Mucosa of stomach (tissue), 1 donor: ENCODE data around the gene MMP23B.

Experiments
- H3K27me3 ChIP-seq: one replicate; pipeline ENCODE4 v1.7.0; 2013; ENCODE audit warnings: mild to moderate bottlenecking, low read length; ENCODE audit not compliant: control insufficient read depth, insufficient read depth
- H3K36me3 ChIP-seq: one replicate; pipeline ENCODE4 v1.7.0; 2013; ENCODE audit warnings: low read length; ENCODE audit not compliant: control insufficient read depth, insufficient read depth
- H3K4me1 ChIP-seq: one replicate; pipeline ENCODE4 v1.7.0; 2013; ENCODE audit warnings: mild to moderate bottlenecking, low read length; ENCODE audit not compliant: control insufficient read depth, insufficient read depth
- H3K4me3 ChIP-seq: one replicate; pipeline ENCODE4 v1.7.0; 2013; ENCODE audit warnings: low read length
- H3K9ac ChIP-seq: one replicate; pipeline ENCODE4 v1.7.0; 2013; ENCODE audit warnings: mild to moderate bottlenecking, low read length, moderate library complexity
- H3K9me3 ChIP-seq: one replicate; pipeline ENCODE4 v1.7.0; 2013; ENCODE audit warnings: mild to moderate bottlenecking, low read length, moderate library complexity; ENCODE audit not compliant: control insufficient read depth
- donor health status: Pancreatic carcinoma.

The MMP23B gene

DNA sequence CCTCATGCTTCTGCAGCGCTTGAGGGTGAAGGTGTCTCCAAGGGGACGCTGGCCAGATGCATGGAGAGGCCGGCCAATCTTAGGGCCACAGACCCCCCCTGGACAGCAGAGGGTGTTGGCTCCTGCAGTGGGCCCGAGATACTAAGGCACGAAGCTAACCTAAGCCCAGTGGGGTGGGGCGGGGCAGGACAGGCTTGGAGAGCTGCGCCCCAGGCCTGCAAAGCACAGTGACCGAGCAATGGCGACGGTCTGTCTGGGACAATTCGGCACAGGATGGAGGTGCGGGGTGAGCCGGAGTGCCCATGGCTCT is 33.3 kb upstream of the MMP23B start:
- Histone ChIP-seq H3K4me1 (peaks cover 7% of the 10 kb centered on the region), H3K9me3 (no peaks in the 10 kb centered on the region), H3K36me3 (no peaks in the 10 kb centered on the region), H3K4me3 (no peak overlapping the region), H3K27me3 (peaks cover 56% of the 10 kb centered on the region), H3K9ac (no peak overlapping the region)

DNA sequence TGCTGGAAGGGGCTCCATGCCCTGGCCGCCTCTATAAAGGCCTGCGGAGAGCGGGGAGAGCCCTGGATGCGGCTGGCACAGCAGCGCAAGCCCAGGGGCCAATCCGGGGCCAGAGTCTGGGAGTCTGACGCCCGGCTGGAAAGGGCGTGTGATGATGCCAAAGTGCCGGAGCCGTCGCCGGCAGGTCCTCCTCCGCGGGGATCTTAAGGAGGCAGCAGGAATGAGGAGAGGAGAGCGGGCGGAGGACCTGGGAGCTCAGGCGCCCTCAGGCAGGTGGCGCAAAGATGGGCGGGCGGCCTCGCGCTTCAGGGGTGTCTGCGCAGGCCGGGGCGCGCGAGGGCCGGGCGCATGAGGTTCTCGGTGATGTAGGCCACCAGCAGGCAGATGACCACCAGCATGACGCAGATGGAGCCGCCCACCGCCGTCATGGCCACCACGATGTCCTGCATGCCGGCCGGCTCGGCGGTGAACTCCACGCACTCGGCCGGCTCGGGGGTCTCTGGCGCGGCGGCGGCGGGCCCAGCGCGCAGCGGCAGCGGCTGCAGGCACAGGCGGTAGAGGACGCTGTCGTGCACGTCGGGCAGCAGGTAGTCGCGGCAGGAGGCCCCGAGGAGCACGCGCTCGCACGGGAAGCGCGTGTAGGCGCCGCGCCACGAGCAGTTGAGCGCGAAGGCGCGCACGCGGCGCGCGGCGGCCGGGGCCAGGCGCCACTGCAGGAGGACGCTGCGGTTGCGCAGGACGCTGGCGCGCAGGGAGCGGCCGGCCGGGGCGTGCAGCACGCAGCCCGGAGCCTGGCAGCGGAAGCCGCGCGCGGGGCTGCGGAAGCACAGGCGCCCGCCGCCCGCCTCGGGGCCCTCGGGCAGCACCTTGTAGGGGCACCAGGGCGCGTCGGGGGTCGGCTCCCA is 32.7 kb upstream of the MMP23B start:
- H3K9ac ChIP-seq = no peak overlapping the region
- peaks cover 56% of the 10 kb centered on the region for H3K27me3 ChIP-seq
- H3K9me3 ChIP-seq = no peaks in the 10 kb centered on the region
- H3K4me3 ChIP-seq = no peak overlapping the region
- peaks cover 7% of the 10 kb centered on the region for H3K4me1 ChIP-seq
- H3K36me3 ChIP-seq = no peaks in the 10 kb centered on the region

DNA sequence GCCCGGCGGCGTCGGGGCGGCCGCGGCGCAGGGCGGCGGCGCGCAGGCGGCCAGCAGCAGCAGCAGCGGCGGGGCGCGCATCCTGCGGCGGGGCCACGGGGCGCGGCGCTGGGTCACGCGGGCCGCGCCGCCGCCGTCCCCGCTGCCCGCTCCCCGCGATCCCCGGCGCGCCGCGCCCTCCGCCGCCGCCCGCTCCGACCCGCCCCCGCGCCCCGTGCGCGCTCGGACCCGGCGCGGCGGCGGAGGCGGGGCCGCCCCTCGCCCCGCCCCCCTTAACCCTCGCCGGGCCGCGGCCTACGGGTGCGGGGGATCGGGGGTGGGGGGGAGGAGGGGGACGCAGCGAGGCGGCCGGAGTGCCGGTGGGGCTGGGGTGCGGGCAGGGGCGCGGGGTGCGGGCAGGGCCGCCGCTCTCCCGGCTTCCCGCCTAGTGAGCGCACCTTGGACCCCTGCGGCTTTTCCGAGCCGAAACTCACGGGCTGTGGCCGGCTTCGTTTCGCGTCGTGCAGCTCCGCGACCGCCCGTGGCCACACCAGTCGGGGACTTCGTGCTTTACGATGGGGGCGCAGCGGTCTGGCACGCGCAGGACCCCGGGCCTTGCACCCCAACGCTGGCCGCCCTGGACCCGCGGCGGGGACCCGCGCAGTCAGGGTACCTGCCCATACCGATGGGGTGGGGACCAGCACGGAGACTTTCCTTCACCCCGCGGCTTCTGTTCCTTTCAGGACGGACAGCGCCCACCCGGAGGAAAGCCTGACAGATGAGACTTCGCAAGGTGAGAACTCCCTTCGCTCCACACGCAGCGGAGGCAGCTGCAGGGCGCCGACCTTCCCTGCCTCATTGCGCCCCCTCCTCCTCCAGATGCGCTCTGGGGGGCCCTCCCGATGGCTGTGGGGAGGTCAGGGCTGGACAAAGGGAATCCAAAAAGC is 31.8 kb upstream of the MMP23B start, which contains the start of gene FNDC10:
FNDC10 (minus strand) TSS at position 201 of the 926 bp plus-strand sequence; CDS start at position 81, 120 bp downstream.
- no peaks in the 10 kb centered on the region for H3K36me3 ChIP-seq
- H3K9ac ChIP-seq = no peak within 1 kb of the TSS
- no peaks in the 10 kb centered on the region for H3K9me3 ChIP-seq
- H3K4me1 ChIP-seq = peaks cover 7% of the 10 kb centered on the region
- no peak within 1 kb of the TSS for H3K4me3 ChIP-seq
- H3K27me3 ChIP-seq = peaks cover 48% of the 10 kb centered on the region

- H3K4me1 ChIP-seq = peaks cover 7% of the 10 kb centered on the region
- no peak overlapping the region for H3K9ac ChIP-seq
- H3K36me3 ChIP-seq = no peaks in the 10 kb centered on the region
- peaks cover 47% of the 10 kb centered on the region for H3K27me3 ChIP-seq
- no peaks in the 10 kb centered on the region for H3K9me3 ChIP-seq
- no peak overlapping the region for H3K4me3 ChIP-seq
Observed at GRCh38 chr1:1600861-1601563, 31.0 kb upstream of the MMP23B start.

GRCh38 chr1:1601564-1602303 is 30.2 kb upstream of the MMP23B start:
- Histone ChIP-seq H3K27me3 (peaks cover 40% of the 10 kb centered on the region), H3K4me1 (peaks cover 7% of the 10 kb centered on the region), H3K9ac (no peak overlapping the region), H3K36me3 (no peaks in the 10 kb centered on the region), H3K9me3 (no peaks in the 10 kb centered on the region), H3K4me3 (no peak overlapping the region)

DNA sequence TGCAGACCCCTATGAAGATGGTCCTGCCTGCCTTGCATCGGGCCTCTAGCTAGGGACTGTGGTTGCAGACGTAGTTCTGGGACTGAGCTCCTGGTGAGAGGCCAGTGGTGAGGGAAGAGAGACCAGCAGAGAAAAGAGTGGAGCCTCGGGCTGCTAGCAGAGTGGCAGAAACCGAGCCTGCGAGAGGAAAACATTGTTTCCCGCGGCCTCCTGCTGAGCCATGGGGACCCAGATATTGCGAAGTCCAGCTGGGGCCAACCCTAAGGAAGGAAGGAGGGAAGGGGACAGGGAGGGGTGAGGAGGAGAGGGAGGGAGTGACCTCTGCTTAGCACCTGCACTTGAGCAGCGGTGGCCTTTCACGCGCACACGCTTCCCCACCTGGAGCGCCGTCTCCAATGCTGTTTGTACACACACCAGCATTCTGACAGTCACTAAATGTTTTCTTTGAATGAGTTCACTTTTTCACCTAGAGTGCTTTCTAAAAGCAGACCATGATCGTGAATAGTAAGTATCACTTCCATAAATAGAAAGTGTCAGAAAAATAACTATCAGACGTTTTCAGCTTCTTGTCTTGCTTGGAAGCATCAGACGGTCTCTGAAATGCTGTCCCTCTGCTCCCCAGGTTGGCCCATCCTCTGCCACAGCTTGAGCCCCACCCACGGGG is 29.5 kb upstream of the MMP23B start:
- H3K9ac ChIP-seq = no peak overlapping the region
- H3K9me3 ChIP-seq = no peaks in the 10 kb centered on the region
- H3K36me3 ChIP-seq = no peaks in the 10 kb centered on the region
- H3K4me1 ChIP-seq = peaks cover 6% of the 10 kb centered on the region
- H3K4me3 ChIP-seq = no peak overlapping the region
- H3K27me3 ChIP-seq = peaks cover 36% of the 10 kb centered on the region

DNA sequence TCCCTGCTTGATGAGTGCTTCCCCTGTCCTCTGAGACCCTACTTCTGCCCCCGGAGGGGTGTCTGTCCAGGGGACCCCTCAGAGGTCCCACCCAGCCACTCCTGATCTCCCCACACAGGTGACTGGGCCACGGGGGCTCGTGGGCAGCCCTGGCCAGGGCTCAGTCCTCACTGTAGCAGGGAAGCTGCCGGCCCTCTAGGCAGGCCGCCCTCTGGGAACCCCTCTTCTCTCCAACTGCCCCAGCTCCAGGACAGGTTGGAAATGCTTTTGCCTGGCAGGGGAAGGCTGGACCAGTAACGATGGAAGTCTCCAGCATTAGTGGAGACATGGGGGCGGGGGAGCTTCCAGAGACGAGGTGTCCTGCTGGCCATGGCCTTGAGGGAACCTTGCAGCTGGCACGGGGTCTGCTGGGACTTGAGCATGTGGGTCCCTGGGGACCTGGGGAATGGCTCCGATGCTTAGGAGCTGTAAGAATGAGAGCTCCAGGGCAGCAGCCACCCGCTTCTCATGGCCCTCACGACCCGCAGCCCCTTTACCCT is 28.9 kb upstream of the MMP23B start:
- Histone ChIP-seq H3K9ac (no peak overlapping the region), H3K27me3 (peaks cover 31% of the 10 kb centered on the region), H3K4me3 (no peak overlapping the region), H3K4me1 (peaks cover 4% of the 10 kb centered on the region), H3K9me3 (no peaks in the 10 kb centered on the region), H3K36me3 (no peaks in the 10 kb centered on the region)

DNA sequence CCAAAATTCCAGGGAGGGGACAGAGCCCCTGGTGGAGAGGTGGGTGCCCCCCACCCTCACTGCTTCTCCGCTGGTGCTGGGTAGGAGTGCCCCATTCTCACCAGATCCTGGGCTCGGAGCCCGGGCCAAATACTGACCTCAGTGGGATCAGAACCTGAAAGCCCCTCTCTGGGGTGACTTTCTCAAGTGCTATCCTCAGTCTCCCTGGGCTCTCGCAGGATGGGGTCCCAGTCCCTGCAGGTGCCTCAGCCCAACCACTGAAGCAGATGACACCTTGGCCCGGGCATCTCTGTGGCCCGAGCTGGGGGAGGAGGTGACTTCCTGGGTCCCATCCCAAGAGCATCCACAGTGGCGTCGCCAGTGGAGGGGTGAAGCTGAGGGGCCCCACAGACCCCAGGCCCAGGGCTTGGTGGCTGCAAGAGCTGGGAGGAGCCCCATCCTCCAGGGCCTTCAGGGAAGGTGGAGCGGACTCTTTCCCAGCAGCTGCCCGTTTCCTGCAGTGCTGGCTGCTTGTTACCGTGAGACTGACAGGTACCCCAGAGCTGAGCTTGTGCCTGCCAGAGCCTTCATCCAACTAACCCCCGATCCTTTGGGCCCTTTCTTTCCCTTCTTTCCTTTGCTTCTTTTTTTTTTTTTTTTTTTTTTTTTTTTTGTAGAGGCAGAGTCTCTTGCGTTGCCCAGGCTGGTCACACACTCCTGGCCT is 28.2 kb upstream of the MMP23B start:
- Histone ChIP-seq H3K27me3 (peaks cover 24% of the 10 kb centered on the region), H3K9ac (no peak overlapping the region), H3K4me1 (peaks cover 4% of the 10 kb centered on the region), H3K4me3 (no peak overlapping the region), H3K36me3 (no peaks in the 10 kb centered on the region), H3K9me3 (no peaks in the 10 kb centered on the region)

- no peaks in the 10 kb centered on the region for H3K36me3 ChIP-seq
- no peak overlapping the region for H3K9ac ChIP-seq
- no peaks in the 10 kb centered on the region for H3K4me1 ChIP-seq
- H3K4me3 ChIP-seq = no peak overlapping the region
- no peaks in the 10 kb centered on the region for H3K9me3 ChIP-seq
- peaks cover 18% of the 10 kb centered on the region for H3K27me3 ChIP-seq
Observed at GRCh38 chr1:1604374-1605033, 27.5 kb upstream of the MMP23B start.

GRCh38 chr1:1605034-1605591 is 26.9 kb upstream of the MMP23B start:
- H3K9ac ChIP-seq = no peak overlapping the region
- H3K4me3 ChIP-seq = no peak overlapping the region
- H3K4me1 ChIP-seq = no peaks in the 10 kb centered on the region
- H3K9me3 ChIP-seq = no peaks in the 10 kb centered on the region
- no peaks in the 10 kb centered on the region for H3K36me3 ChIP-seq
- H3K27me3 ChIP-seq = peaks cover 18% of the 10 kb centered on the region
